Esophagus muscularis mucosa (tissue), 4 donors: ENCODE results near the gene TMEM88.

Source experiments
- CTCF ChIP-seq, 3 experiments: fragments of 200-600 bp in 2 of 3; fragments of 450-650 bp in 1 of 3; sonication (generic) in 2 of 3; IDR thresholded peaks; one replicate each; pipeline ENCODE4 v1.5.1; 2017 to 2019; ENCODE audit warnings: antibody characterized with exemption in 3 of 3, mild to moderate bottlenecking in 2 of 3, moderate library complexity in 1 of 3
- EP300 ChIP-seq: sonication (generic); formaldehyde crosslinking; IDR thresholded peaks from one replicate; pipeline ENCODE4 v1.6.1; 2017; ENCODE audit warnings: antibody characterized with exemption
- POLR2A ChIP-seq: fragments of 450-650 bp; IDR thresholded peaks from one replicate; pipeline ENCODE4 v1.6.1; 2017; ENCODE audit warnings: antibody characterized with exemption, moderate library complexity, mild to moderate bottlenecking, low read depth
- POLR2AphosphoS5 ChIP-seq, 2 donors: sonication (generic); formaldehyde crosslinking; IDR thresholded peaks; one replicate each; pipeline ENCODE4 v1.6.1; 2017; ENCODE audit warnings: antibody characterized with exemption in 2 of 2

GRCh38 chr17:7894866-7895265 lies 40.0 kb downstream of the TMEM88 start:
- TF ChIP-seq POLR2AphosphoS5 (IDR thresholded peaks at IDR 0.05) (no peak), CTCF (IDR thresholded peaks at IDR 0.05) (no peak), POLR2A (no peak), EP300 (no peak)
